ENCODE measurements around the gene GTF3C4.

Gene GTF3C4

DNA sequence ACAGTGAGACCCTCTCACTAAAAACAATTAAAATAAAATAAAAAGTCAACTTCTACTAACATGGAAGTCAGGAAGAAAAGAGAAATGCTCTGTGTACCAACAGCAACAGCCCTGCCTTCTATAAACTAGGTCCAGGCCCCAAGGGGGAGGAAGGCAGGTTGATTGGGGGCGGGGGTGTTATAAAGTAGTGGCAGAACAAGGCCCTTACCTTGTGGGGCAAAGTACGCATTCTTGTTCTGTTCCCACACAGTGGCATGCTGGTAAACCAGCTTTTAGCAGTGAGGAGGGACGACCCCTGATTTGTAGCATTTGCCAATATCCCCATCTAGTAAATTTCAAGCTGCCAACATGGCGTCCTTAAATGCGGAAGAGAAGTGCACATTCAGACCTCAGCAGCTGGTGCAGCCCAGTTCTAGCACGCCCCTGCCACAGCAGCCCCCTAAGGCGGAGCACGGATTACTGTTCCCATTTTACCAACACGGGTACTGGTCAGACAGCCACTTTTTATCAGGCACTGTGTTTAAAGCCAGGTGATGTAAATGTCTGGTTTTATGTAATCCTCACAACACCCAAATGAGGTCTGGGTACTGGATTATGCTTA lies 69.5 kb downstream of the GTF3C4 start:
- DNase-seq, result no peak

DNA sequence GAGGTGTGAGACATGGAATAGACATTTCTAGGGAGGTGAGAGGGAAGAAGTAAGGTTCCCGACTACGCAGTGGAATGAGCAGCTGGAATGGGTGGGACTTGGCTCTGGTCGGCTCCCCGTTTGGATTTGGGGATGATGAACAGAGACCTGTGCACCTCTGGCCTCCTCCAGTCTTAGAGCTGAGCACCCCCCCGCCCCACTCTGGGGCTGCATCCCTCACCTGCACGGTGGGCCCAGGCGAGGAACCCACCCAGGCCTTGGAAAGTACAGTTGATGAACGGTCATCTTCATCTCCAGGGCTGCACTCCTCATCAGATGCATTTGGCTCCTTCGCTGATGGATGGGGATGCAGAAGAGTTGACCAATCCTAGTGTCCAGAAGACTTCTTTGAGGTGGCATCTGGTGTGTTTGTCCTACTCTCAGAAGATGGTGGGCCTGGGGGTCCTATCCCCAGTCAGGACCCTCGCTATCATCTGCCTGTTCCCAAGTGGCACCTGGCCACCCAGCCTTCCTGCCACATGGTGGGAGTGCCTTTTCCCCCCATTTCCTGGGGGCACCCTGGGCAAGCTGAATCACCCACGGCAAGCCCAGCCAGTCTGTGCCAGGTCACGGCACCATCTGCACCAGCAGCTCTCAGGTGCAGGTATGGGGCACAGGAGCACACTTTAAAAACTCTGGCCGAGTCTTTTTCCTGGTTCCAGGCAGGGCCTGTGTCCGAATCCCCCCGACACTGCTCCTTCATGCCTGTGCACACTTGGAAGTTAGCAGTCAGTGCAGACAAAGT lies 70.5 kb downstream of the GTF3C4 start:
- no peak for DNase-seq

DNA sequence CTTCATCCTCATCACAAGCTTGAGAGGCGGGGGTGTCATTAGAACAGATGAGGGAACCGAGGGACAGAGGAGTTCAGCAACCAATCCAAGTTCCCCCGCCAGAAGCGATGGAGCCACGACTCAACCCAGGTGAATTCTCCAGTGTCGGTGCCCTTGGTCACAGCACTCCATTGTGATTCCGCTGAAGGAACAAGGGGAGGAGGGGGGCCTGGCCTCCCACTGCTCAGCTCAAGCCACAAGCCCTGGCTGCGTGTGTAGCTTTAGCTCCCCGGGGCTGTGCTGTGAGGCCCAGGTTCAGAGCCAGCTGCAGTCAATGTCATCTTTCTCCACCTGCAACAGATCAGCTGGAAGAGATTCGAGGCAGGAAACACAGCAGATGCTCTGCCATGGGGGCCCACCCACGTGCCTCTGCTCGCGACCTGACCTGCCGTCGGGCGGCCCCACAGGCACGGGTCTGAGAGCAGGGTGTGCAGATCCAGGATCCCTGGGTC lies 72.6 kb downstream of the GTF3C4 start:
- DNase-seq, result no peak

DNA sequence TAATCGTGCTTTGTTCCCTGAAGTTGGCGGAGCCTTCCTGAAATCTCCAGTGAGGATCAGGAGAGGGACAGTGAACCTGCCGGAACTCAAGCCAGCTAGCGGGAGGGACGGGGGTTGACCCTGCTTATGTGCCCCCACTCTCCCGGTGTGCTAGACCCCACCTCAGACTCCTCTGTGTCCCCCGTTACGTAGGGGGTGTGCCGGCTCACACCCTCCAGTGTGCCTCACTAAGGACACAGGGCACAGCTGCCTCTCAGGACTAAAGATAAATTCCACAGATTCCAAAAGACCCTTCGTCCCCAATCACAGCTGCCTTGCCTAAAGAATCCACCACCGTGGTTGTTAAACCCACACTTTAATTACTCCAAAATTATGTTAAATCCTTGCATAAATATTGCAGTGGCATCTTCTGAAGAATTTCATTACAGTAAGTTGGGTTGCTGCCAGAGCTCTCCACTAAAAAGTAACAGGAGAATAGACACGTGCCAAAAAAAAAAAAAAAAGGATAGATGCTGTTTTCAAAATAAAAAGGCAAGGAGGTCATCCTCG lies 73.7 kb downstream of the GTF3C4 start:
- no peak for DNase-seq

Measured in NCI-H2107 (cell line).